GM23338 (cell line): ENCODE results near the gene GPR34.

ENCODE experiments used
- CREB1 ChIP-seq: fragments of 250-450 bp; sonication (Bioruptor Pico); IDR thresholded peaks from 2 replicates; pipeline ENCODE4 v1.5.0; 2020; ENCODE audit warnings: low read depth, mild to moderate bottlenecking, moderate library complexity
- ETS1 ChIP-seq: IDR thresholded peaks from 2 replicates; pipeline ENCODE4 v1.6.1; 2016; ENCODE audit warnings: antibody characterized with exemption
- EZH2 ChIP-seq: fragments of 200-600 bp; sonication (generic); IDR thresholded peaks from one replicate; pipeline ENCODE4 v1.8.0; 2017; ENCODE audit warnings: antibody characterized with exemption, mild to moderate bottlenecking, low read depth; ENCODE audit not compliant: unreplicated experiment
- EZH2phosphoT487 ChIP-seq: fragments of 200-600 bp; sonication (generic); IDR thresholded peaks from one replicate; pipeline ENCODE4 v1.8.1; 2018; ENCODE audit warnings: antibody characterized with exemption; ENCODE audit not compliant: unreplicated experiment
- JUNB ChIP-seq: IDR thresholded peaks from one replicate; pipeline ENCODE4 v1.6.1; 2016; ENCODE audit warnings: antibody characterized with exemption; ENCODE audit not compliant: unreplicated experiment
- POLR2AphosphoS5 ChIP-seq: IDR thresholded peaks from 2 replicates; pipeline ENCODE4 v1.6.1; 2016; ENCODE audit warnings: antibody characterized with exemption, low read depth
- REST ChIP-seq: IDR thresholded peaks from one replicate; pipeline ENCODE4 v1.6.1; 2018; ENCODE audit warnings: antibody characterized with exemption; ENCODE audit not compliant: unreplicated experiment
- ZNF114 ChIP-seq: fragments of 250-450 bp; sonication (Bioruptor Pico); IDR thresholded peaks from 2 replicates; pipeline ENCODE4 v1.5.0; 2020; ENCODE audit warnings: mild to moderate bottlenecking, moderate library complexity
- ZNF462 ChIP-seq: fragments of 250-450 bp; sonication (Bioruptor Pico); IDR thresholded peaks from 2 replicates; pipeline ENCODE4 v1.5.0; 2020; ENCODE audit warnings: mild to moderate bottlenecking, moderate library complexity
- TF ChIP-seq, protein P1 (sequence below), 2 experiments: fragments of 200-600 bp in 1 of 2; sonication (generic) in 1 of 2; conservative IDR thresholded peaks; 2 replicates each; pipeline versions ENCODE4 v1.5.1 to v1.6.1; 2016 to 2017; ENCODE audit warnings: antibody characterized with exemption in 2 of 2, low read depth in 2 of 2, mild to moderate bottlenecking in 2 of 2, moderate library complexity in 1 of 2

DNA sequence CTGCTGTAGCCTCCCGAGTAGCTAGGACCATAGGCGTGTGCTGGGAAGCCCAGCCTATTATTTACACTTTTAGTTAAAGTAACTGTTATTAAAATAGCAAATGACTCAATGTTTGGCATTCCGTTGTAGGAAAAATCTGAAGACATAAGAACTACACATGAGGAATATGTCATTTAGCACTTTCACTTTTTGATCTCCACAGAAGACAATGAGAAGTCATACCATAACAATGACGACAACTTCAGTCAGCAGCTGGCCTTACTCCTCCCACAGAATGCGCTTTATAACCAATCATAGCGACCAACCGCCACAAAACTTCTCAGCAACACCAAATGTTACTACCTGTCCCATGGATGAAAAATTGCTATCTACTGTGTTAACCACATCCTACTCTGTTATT, 6.7 kb downstream of the GPR34 start:
- TF ChIP-seq EZH2phosphoT487 (no peak), EZH2 (no peak), REST (no peak), CREB1 (CRISPR knock-in tag) (no peak), JUNB (no peak), POLR2AphosphoS5 (no peak), ETS1 (no peak), ZNF462 (no peak), ZNF114 (no peak)
- TF ChIP-seq, protein P1, sequence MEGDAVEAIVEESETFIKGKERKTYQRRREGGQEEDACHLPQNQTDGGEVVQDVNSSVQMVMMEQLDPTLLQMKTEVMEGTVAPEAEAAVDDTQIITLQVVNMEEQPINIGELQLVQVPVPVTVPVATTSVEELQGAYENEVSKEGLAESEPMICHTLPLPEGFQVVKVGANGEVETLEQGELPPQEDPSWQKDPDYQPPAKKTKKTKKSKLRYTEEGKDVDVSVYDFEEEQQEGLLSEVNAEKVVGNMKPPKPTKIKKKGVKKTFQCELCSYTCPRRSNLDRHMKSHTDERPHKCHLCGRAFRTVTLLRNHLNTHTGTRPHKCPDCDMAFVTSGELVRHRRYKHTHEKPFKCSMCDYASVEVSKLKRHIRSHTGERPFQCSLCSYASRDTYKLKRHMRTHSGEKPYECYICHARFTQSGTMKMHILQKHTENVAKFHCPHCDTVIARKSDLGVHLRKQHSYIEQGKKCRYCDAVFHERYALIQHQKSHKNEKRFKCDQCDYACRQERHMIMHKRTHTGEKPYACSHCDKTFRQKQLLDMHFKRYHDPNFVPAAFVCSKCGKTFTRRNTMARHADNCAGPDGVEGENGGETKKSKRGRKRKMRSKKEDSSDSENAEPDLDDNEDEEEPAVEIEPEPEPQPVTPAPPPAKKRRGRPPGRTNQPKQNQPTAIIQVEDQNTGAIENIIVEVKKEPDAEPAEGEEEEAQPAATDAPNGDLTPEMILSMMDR (conservative IDR thresholded peaks at IDR 0.05; ENCODE audit: low read depth in 2 of 2): no peak
